WERI-Rb-1 (cell line): ENCODE results near the gene MYDGF.

ENCODE experiments used
- DNase-seq: peaks from one replicate; pipeline ENCODE4 v3.0.0-alpha.2; 2020
- H3K27ac ChIP-seq: fragments of 250-450 bp; sonication (Bioruptor Pico); 2 replicates; pipeline ENCODE4 v1.5.1; 2020; ENCODE audit warnings: mild to moderate bottlenecking, moderate library complexity
- H3K27me3 ChIP-seq: fragments of 250-450 bp; sonication (Bioruptor Pico); 2 replicates; pipeline ENCODE4 v1.5.1; 2021; ENCODE audit warnings: mild to moderate bottlenecking, low read depth, moderate library complexity; ENCODE audit not compliant: insufficient read depth, severe bottlenecking
- H3K36me3 ChIP-seq: fragments of 250-450 bp; sonication (Bioruptor Pico); 2 replicates; pipeline ENCODE4 v1.5.1; 2020; ENCODE audit warnings: mild to moderate bottlenecking, moderate library complexity
- H3K4me3 ChIP-seq: 2 replicates; pipeline ENCODE4 v1.5.1; 2011; ENCODE audit warnings: low read depth, mild to moderate bottlenecking, control low read depth, low read length
- H3K9me3 ChIP-seq: fragments of 250-450 bp; sonication (Bioruptor Pico); 2 replicates; pipeline ENCODE4 v1.5.1; 2021; ENCODE audit warnings: mild to moderate bottlenecking, moderate library complexity; ENCODE audit not compliant: severe bottlenecking
- TF ChIP-seq, protein P1 (sequence below): IDR thresholded peaks from 2 replicates; pipeline ENCODE4 v1.5.1; 2011; ENCODE audit warnings: low read depth, mild to moderate bottlenecking, control low read depth, inconsistent platforms, low read length

MYDGF gene

DNA sequence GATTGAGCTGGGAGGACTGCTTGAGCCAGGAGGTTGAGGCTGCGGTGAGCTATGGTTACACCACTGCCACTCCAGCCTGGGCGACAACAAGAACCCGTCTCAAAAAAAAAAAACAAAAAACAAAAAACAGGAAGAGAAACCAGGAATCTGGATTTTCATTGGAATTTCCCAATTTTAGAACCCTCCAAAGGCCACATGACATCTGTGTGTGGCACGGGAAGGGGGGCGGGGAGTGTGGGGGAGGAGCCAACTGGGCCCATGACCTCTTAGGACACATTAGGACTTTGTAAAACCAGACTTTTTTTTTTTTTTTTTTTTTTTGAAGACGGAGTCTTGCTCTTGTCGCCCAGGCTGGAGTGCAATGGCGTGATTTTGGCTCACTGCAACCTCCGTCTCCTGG, 21.2 kb upstream of the MYDGF start:
- no peak overlapping the region for H3K27ac ChIP-seq
- H3K4me3 ChIP-seq, result no peak overlapping the region
- H3K36me3 ChIP-seq, result peaks cover 65% of the 10 kb centered on the region
- H3K9me3 ChIP-seq, result no peaks in the 10 kb centered on the region
- H3K27me3 ChIP-seq, result no peaks in the 10 kb centered on the region
- DNase-seq, result no peak
- TF ChIP-seq, protein P1, sequence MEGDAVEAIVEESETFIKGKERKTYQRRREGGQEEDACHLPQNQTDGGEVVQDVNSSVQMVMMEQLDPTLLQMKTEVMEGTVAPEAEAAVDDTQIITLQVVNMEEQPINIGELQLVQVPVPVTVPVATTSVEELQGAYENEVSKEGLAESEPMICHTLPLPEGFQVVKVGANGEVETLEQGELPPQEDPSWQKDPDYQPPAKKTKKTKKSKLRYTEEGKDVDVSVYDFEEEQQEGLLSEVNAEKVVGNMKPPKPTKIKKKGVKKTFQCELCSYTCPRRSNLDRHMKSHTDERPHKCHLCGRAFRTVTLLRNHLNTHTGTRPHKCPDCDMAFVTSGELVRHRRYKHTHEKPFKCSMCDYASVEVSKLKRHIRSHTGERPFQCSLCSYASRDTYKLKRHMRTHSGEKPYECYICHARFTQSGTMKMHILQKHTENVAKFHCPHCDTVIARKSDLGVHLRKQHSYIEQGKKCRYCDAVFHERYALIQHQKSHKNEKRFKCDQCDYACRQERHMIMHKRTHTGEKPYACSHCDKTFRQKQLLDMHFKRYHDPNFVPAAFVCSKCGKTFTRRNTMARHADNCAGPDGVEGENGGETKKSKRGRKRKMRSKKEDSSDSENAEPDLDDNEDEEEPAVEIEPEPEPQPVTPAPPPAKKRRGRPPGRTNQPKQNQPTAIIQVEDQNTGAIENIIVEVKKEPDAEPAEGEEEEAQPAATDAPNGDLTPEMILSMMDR, result no peak

DNA sequence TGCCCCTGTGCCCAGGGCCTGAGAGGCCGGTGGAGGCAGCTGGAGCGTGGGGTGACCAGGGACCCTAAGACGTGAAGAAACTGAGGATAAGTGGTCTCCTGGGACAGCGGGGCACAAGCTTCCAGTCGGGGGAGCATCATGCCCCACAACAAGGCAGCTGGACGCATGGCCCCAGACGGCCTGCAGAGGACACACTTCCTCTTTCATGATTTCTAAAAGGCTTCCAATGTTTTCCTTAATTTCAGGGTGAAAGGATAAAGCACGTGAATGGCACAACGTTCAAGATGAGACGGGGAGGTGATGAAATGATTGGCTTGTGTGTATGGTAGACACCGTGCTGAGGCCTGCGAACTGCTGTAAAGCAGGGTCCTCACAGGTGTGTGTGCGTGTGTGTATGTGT, 20.2 kb upstream of the MYDGF start:
- no peak overlapping the region for H3K27ac ChIP-seq
- TF ChIP-seq, protein P1, result peak; percentile 59
- no peaks in the 10 kb centered on the region for H3K9me3 ChIP-seq
- H3K4me3 ChIP-seq, result no peak overlapping the region
- no peaks in the 10 kb centered on the region for H3K27me3 ChIP-seq
- peaks cover 55% of the 10 kb centered on the region for H3K36me3 ChIP-seq
- no peak for DNase-seq

DNA sequence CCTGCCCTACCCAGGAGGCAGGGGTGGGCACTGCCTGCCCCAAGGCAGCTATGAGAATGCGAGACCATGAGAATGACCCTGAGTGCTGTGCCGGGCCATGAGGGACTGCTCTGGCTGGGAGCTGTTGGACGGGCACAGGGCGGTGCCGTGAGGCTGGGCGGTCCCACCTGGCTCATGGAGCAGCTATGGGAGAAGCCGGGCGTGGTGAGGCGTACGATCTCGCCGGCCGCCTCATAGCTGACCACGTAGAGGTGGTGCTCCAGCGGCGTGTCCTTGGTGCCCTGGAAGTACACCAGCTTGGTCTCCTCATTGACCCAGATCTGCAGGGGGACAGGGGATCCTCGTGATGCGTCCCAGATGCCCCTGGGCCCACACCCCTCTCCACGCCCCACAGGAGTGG, 19.3 kb upstream of the MYDGF start:
- H3K36me3 ChIP-seq, result peaks cover 51% of the 10 kb centered on the region
- TF ChIP-seq, protein P1, result no peak

DNA sequence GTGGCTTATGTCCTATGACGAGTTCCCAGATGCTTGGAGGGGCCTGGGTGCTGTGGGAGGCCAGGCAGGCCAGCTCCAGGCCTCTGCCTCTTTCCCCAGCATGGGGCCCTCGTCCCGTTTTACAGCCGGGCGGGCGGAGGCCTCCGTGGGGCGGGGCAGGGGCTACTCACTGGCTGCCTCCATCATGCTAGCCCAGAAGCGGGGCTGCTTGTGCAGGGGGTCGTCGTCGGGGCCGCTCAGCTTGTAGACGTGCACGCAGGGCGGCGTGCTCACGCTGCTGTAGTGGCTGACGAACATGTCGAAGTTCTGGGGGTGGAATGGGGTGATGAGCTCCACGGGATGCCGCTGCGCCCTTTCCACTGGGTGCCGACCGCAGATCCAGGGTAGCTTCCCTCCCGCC, 18.4 kb upstream of the MYDGF start:
- TF ChIP-seq, protein P1, result no peak
- peaks cover 42% of the 10 kb centered on the region for H3K36me3 ChIP-seq
- no peaks in the 10 kb centered on the region for H3K9me3 ChIP-seq
- no peak for DNase-seq
- no peaks in the 10 kb centered on the region for H3K27me3 ChIP-seq
- H3K4me3 ChIP-seq, result no peak overlapping the region
- H3K27ac ChIP-seq, result no peak overlapping the region

More for the DNA sequence above, 19.3 kb upstream of the MYDGF start:
- H3K27me3 ChIP-seq, result no peaks in the 10 kb centered on the region
- H3K9me3 ChIP-seq, result no peaks in the 10 kb centered on the region
- H3K27ac ChIP-seq, result no peak overlapping the region
- H3K4me3 ChIP-seq, result no peak overlapping the region
- DNase-seq, result no peak

DNA sequence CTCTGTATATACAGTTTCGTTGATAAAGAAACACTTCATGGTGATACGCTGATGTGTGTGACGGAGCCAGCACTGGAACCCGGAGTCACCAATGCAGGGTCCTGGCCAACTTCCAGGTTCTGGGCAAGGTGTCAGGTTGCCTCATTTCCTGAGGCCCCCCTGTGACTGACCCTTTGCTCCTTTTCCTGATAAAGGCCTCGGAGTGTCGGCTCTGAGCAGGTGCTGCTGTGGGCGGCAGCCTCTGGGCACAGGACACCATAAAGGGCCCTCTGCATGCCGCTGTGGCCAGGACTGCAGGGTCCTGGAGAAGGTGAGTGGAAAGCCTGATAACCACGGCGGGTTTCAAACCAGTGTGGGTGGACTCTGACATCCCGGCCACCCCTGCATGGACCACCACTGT, 17.3 kb upstream of the MYDGF start:
- no peak overlapping the region for H3K27ac ChIP-seq
- H3K27me3 ChIP-seq, result no peaks in the 10 kb centered on the region
- TF ChIP-seq, protein P1, result no peak
- no peak overlapping the region for H3K4me3 ChIP-seq
- DNase-seq, result no peak
- H3K36me3 ChIP-seq, result peaks cover 41% of the 10 kb centered on the region
- H3K9me3 ChIP-seq, result no peaks in the 10 kb centered on the region

DNA sequence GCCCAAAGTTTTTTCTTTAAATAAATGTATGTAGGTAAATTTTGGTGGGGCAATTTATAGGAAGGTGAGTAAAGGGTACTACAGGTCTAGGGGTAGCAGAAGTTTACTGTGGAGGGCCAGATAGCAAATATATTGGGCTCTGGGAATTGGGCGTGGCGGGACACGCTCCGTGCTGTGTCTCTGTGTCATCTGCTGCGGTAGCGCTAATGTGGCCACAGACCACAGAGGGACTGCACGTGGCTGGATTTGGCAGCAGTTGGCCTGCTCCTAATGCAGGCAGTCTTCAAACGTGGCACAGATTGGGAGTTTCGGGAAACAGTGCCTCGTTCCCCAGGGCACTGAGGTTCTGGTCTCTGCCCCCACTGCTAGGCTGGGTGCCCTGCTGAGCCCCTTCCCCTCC, 16.6 kb upstream of the MYDGF start:
- no peak overlapping the region for H3K4me3 ChIP-seq
- no peak for DNase-seq
- peaks cover 41% of the 10 kb centered on the region for H3K36me3 ChIP-seq
- no peak overlapping the region for H3K27ac ChIP-seq
- TF ChIP-seq, protein P1, result no peak
- H3K9me3 ChIP-seq, result no peaks in the 10 kb centered on the region
- no peaks in the 10 kb centered on the region for H3K27me3 ChIP-seq
